Fibroblast of lung (primary cell): ENCODE results near the gene HLF. TPM values are rescaled to one million over a fixed set of nuclear protein-coding genes. Genes with fewer than 3 reads are reported as not detected.

Source experiments
- DNase-seq, 2 donors: peaks; one replicate each; pipeline versions ENCODE4 v3.0.0 to v3.0.0-alpha.2; 2010; ENCODE audit warnings: low read depth in 2 of 2
- H2AFZ ChIP-seq: 2 replicates; pipeline ENCODE4 v1.5.1; 2012; ENCODE audit warnings: low read length, control low read depth, inconsistent platforms
- H3K27ac ChIP-seq: 2 replicates; pipeline ENCODE4 v1.5.1; 2011; ENCODE audit warnings: low read length, control low read depth; ENCODE audit not compliant: insufficient read depth
- H3K27me3 ChIP-seq: 2 replicates; pipeline ENCODE4 v1.5.1; 2011; ENCODE audit warnings: mild to moderate bottlenecking, low read length; ENCODE audit not compliant: control insufficient read depth, insufficient read depth
- H3K36me3 ChIP-seq: 2 replicates; pipeline ENCODE4 v1.5.1; 2011; ENCODE audit warnings: low read length; ENCODE audit not compliant: control insufficient read depth, insufficient read depth
- H3K4me1 ChIP-seq: 2 replicates; pipeline ENCODE4 v1.5.1; 2011; ENCODE audit warnings: low read length; ENCODE audit not compliant: control insufficient read depth, insufficient read depth; ENCODE audit errors: extremely low read depth
- H3K4me2 ChIP-seq: 2 replicates; pipeline ENCODE4 v1.5.1; 2011; ENCODE audit warnings: low read length, control low read depth; ENCODE audit not compliant: insufficient read depth; ENCODE audit errors: extremely low read depth
- H3K4me3 ChIP-seq, 4 experiments: fragments of 200-600 bp in 1 of 4; sonication (generic) in 1 of 4; replicated peaks in 1 of 4; 2 replicates each; pipeline ENCODE4 v1.5.1; 2011 to 2016; ENCODE audit warnings: low read length in 4 of 4, low read depth in 3 of 4, mild to moderate bottlenecking in 3 of 4, control low read depth in 2 of 4, inconsistent platforms in 1 of 4, mixed read lengths in 1 of 4; ENCODE audit not compliant: insufficient read depth in 1 of 4; ENCODE audit errors: control extremely low read depth in 1 of 4
- H3K79me2 ChIP-seq: 2 replicates; pipeline ENCODE4 v1.5.1; 2012; ENCODE audit warnings: mild to moderate bottlenecking, low read length, inconsistent platforms; ENCODE audit not compliant: control insufficient read depth, insufficient read depth
- H3K9ac ChIP-seq: 2 replicates; pipeline ENCODE4 v1.5.1; 2011; ENCODE audit warnings: mild to moderate bottlenecking, low read length, control low read depth; ENCODE audit not compliant: insufficient read depth
- H3K9me3 ChIP-seq: 2 replicates; pipeline ENCODE4 v1.5.1; 2012; ENCODE audit warnings: low read depth, low read length; ENCODE audit not compliant: control insufficient read depth, insufficient read depth
- H4K20me1 ChIP-seq: 2 replicates; pipeline ENCODE4 v1.5.1; 2011; ENCODE audit warnings: low read length; ENCODE audit not compliant: control insufficient read depth, insufficient read depth; ENCODE audit errors: extremely low read depth
- EZH2 ChIP-seq: IDR thresholded peaks from 2 replicates; pipeline ENCODE4 v1.5.1; 2012; ENCODE audit warnings: low read length, control low read depth, mild to moderate bottlenecking; ENCODE audit errors: missing control alignments
- polyA plus RNA-seq, 2 donors: library from polyadenylated mRNA; depleted of rRNA in 1 of 2; stranded (reverse) in 1 of 2; unstranded in 1 of 2; fragments of >200 nt; gene quantifications; 2 replicates each; pipeline ENCODE4 v1.2.1, GENCODE V29; 2011 to 2012; ENCODE audit warnings: missing spikeins in 1 of 2
- total RNA-seq: library from RNA; depleted of rRNA; stranded (reverse); fragments of >200 nt; gene quantifications from 2 replicates; pipeline ENCODE4 v1.2.1, GENCODE V29; 2014
- TF ChIP-seq, protein P1 (sequence below), 2 donors: IDR thresholded peaks in 1 of 2; conservative IDR thresholded peaks in 1 of 2; 1 replicate in 1 of 2; 2 replicates in 1 of 2; pipeline ENCODE4 v1.5.1; 2011 to 2012; ENCODE audit warnings: low read length in 2 of 2, control low read depth in 1 of 2, inconsistent platforms in 1 of 2, low read depth in 1 of 2, mild to moderate bottlenecking in 1 of 2

Gene HLF
- total and polyA plus RNA-seq, 2 donors (not counting 1 experiment from before 2014, with no cell fraction given): 0.17 to 0.69 TPM

- no peak overlapping the region for H3K9ac ChIP-seq
- no peak overlapping the region for H3K4me2 ChIP-seq
- no peak for TF ChIP-seq EZH2
- TF ChIP-seq, protein P1, sequence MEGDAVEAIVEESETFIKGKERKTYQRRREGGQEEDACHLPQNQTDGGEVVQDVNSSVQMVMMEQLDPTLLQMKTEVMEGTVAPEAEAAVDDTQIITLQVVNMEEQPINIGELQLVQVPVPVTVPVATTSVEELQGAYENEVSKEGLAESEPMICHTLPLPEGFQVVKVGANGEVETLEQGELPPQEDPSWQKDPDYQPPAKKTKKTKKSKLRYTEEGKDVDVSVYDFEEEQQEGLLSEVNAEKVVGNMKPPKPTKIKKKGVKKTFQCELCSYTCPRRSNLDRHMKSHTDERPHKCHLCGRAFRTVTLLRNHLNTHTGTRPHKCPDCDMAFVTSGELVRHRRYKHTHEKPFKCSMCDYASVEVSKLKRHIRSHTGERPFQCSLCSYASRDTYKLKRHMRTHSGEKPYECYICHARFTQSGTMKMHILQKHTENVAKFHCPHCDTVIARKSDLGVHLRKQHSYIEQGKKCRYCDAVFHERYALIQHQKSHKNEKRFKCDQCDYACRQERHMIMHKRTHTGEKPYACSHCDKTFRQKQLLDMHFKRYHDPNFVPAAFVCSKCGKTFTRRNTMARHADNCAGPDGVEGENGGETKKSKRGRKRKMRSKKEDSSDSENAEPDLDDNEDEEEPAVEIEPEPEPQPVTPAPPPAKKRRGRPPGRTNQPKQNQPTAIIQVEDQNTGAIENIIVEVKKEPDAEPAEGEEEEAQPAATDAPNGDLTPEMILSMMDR (conservative IDR thresholded peaks at IDR 0.05 in 1 of 2, IDR thresholded peaks at IDR 0.05 in 1 of 2; ENCODE audit: low read depth in 1 of 2, low read length in 2 of 2): no peak
- H3K27ac ChIP-seq: no peak overlapping the region
- no peaks in the 10 kb centered on the region for H3K36me3 ChIP-seq
- no peak overlapping the region for H2AFZ ChIP-seq
- no peaks in the 10 kb centered on the region for H3K4me1 ChIP-seq
- H3K27me3 ChIP-seq: no peaks in the 10 kb centered on the region
- H3K9me3 ChIP-seq: no peaks in the 10 kb centered on the region
- no peak for DNase-seq
- no peaks in the 10 kb centered on the region for H3K79me2 ChIP-seq
- H4K20me1 ChIP-seq: no peaks in the 10 kb centered on the region
- H3K4me3 ChIP-seq: no peak overlapping the region
These were observed 40.0 kb upstream of the HLF start for GRCh38 chr17:55224746-55225145.

DNA sequence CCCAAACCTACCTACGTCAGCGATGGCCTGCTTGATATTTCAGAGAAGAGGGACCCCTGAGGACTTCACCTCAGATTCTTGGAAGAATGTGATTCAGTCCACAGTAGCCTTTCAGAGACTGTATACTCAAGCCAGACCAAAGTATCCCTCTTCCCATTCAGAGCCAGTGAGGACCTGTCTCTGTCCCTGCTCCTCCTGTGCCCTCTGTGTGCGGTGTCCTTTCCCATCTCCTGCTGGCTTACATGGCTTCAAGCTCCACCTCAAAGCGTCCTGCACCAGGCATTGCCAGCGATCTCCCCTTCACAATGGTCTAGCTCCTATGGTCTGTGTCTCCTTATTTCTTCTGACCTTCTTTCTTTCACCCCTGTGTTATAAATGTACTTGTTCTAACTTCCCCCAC lies 39.5 kb upstream of the HLF start:
- Histone ChIP-seq H3K9ac (no peak overlapping the region), H3K27ac (no peak overlapping the region), H4K20me1 (no peaks in the 10 kb centered on the region), H3K36me3 (no peaks in the 10 kb centered on the region), H3K4me2 (no peak overlapping the region), H3K4me1 (no peaks in the 10 kb centered on the region), H3K79me2 (no peaks in the 10 kb centered on the region), H2AFZ (no peak overlapping the region), H3K9me3 (no peaks in the 10 kb centered on the region), H3K27me3 (no peaks in the 10 kb centered on the region), H3K4me3 (no peak overlapping the region)
- DNase-seq: no peak
- TF ChIP-seq, protein P1 (conservative IDR thresholded peaks at IDR 0.05 in 1 of 2, IDR thresholded peaks at IDR 0.05 in 1 of 2; ENCODE audit: low read depth in 1 of 2, low read length in 2 of 2): no peak
- TF ChIP-seq EZH2: no peak

- DNase-seq: no peak
- Histone ChIP-seq H3K4me3 (no peak overlapping the region), H3K4me1 (no peaks in the 10 kb centered on the region), H2AFZ (no peak overlapping the region), H3K27me3 (no peaks in the 10 kb centered on the region), H4K20me1 (no peaks in the 10 kb centered on the region), H3K4me2 (no peak overlapping the region), H3K36me3 (no peaks in the 10 kb centered on the region), H3K79me2 (no peaks in the 10 kb centered on the region), H3K9me3 (no peaks in the 10 kb centered on the region), H3K9ac (no peak overlapping the region), H3K27ac (no peak overlapping the region)
- TF ChIP-seq, protein P1 (conservative IDR thresholded peaks at IDR 0.05 in 1 of 2, IDR thresholded peaks at IDR 0.05 in 1 of 2; ENCODE audit: low read depth in 1 of 2, low read length in 2 of 2): no peak
- TF ChIP-seq EZH2: no peak
These were observed 36.0 kb upstream of the HLF start for GRCh38 chr17:55228683-55229192.
